Tibial nerve (tissue), 4 donors: ENCODE measurements around the gene ECEL1. TPM values are rescaled to one million over a fixed set of nuclear protein-coding genes. Genes with fewer than 3 reads are reported as not detected.

Source experiments
- DNase-seq, 2 donors: peaks; one replicate each; pipeline ENCODE4 v3.0.0-alpha.2; 2019; ENCODE audit warnings: low spot score in 2 of 2
- H3K27ac ChIP-seq, 4 donors: fragments of 200-600 bp; sonication (generic) in 3 of 4; one replicate each; pipeline ENCODE4 v1.5.1; 2017 to 2019; ENCODE audit warnings: mild to moderate bottlenecking in 1 of 4
- H3K27me3 ChIP-seq, 2 donors: fragments of 200-600 bp; sonication (generic) in 1 of 2; one replicate each; pipeline versions ENCODE4 v1.5.1 to v1.6.0; 2017 to 2019
- H3K36me3 ChIP-seq, 3 donors: fragments of 200-600 bp; sonication (generic); one replicate each; pipeline ENCODE4 v1.5.1; 2018 to 2019
- H3K4me1 ChIP-seq, 4 donors: fragments of 200-600 bp; sonication (generic) in 3 of 4; one replicate each; pipeline ENCODE4 v1.5.1; 2017 to 2019
- H3K4me3 ChIP-seq, 4 donors: fragments of 200-600 bp; sonication (generic) in 3 of 4; one replicate each; pipeline ENCODE4 v1.5.1; 2017 to 2019; ENCODE audit warnings: mild to moderate bottlenecking in 1 of 4, moderate library complexity in 1 of 4
- H3K9me3 ChIP-seq, 4 donors: fragments of 200-600 bp; sonication (generic) in 3 of 4; one replicate each; pipeline ENCODE4 v1.5.1; 2017 to 2019
- CTCF ChIP-seq, 5 experiments: fragments of 200-600 bp in 3 of 5; fragments of 450-650 bp in 2 of 5; sonication (generic) in 3 of 5; IDR thresholded peaks; one replicate each; pipeline ENCODE4 v1.5.1; 2016 to 2019; ENCODE audit warnings: antibody characterized with exemption in 5 of 5, mild to moderate bottlenecking in 3 of 5, moderate library complexity in 2 of 5
- EP300 ChIP-seq, 2 donors: sonication (generic); formaldehyde crosslinking; IDR thresholded peaks; one replicate each; pipeline ENCODE4 v1.6.1; 2017; ENCODE audit warnings: antibody characterized with exemption in 2 of 2, mild to moderate bottlenecking in 1 of 2
- POLR2A ChIP-seq, 2 donors: fragments of 450-650 bp; IDR thresholded peaks; one replicate each; pipeline ENCODE4 v1.6.1; 2017; ENCODE audit warnings: antibody characterized with exemption in 2 of 2, mild to moderate bottlenecking in 2 of 2, moderate library complexity in 2 of 2
- WGBS, 2 donors: methylation state at CpG; one replicate each; pipeline ENCODE4 v1.1.5; 2018; 5-methylcytosine and 5-hydroxymethylcytosine counted together
- total RNA-seq, 4 donors: library from RNA; depleted of rRNA; stranded (reverse); fragments of >200 nt; gene quantifications; one replicate each; pipeline ENCODE4 v1.1.0, GENCODE V29; 2016

The ECEL1 gene
- total RNA-seq, 4 donors from 2014 or later = 1.0 to 7.3 (median 1.8) TPM; not detected in 1

- H3K27ac ChIP-seq = no peak overlapping the region
- DNase-seq = no peak
- H3K9me3 ChIP-seq = no peaks in the 10 kb centered on the region
- 68 to 75% methylated on average over 10 of the region's 11 CpGs for WGBS, 2 donors
- H3K36me3 ChIP-seq = no peaks in the 10 kb centered on the region
- H3K4me3 ChIP-seq = no peak overlapping the region
- peaks cover 0 to 56% of the 10 kb centered on the region in 2 donors for H3K27me3 ChIP-seq
- peaks cover 0 to 15% (median 2%) of the 10 kb centered on the region in 4 donors for H3K4me1 ChIP-seq
- TF ChIP-seq CTCF (IDR thresholded peaks at IDR 0.05) (no peak), POLR2A (IDR thresholded peaks at IDR 0.05) (no peak), EP300 (IDR thresholded peaks at IDR 0.05) (no peak)
Measured at GRCh38 chr2:232528746-232529460, 41.3 kb upstream of the ECEL1 start.

- no peak for DNase-seq
- no peak overlapping the region for H3K27ac ChIP-seq
- TF ChIP-seq EP300 (IDR thresholded peaks at IDR 0.05) (no peak), CTCF (IDR thresholded peaks at IDR 0.05) (no peak), POLR2A (IDR thresholded peaks at IDR 0.05) (no peak)
- 66 to 76% methylated on average over 6 of the region's 6 CpGs for WGBS, 2 donors
- H3K36me3 ChIP-seq = no peaks in the 10 kb centered on the region
- H3K4me1 ChIP-seq = peaks cover 0 to 25% (median 4%) of the 10 kb centered on the region in 4 donors
- no peak overlapping the region for H3K4me3 ChIP-seq
- no peaks in the 10 kb centered on the region for H3K9me3 ChIP-seq
- peaks cover 0 to 59% of the 10 kb centered on the region in 2 donors for H3K27me3 ChIP-seq
Measured at GRCh38 chr2:232527905-232528470, 40.4 kb upstream of the ECEL1 start.

- Histone ChIP-seq H3K27me3 (peaks cover 0 to 74% of the 10 kb centered on the region in 2 donors), H3K9me3 (no peaks in the 10 kb centered on the region), H3K4me3 (no peak overlapping the region), H3K4me1 (peaks cover 0 to 40% (median 10%) of the 10 kb centered on the region in 4 donors), H3K27ac (no peak overlapping the region), H3K36me3 (no peaks in the 10 kb centered on the region)
- TF ChIP-seq POLR2A (IDR thresholded peaks at IDR 0.05) (no peak), CTCF (IDR thresholded peaks at IDR 0.05) (no peak), EP300 (IDR thresholded peaks at IDR 0.05) (no peak)
- no peak for DNase-seq
- 51 to 69% methylated on average over 13 of the region's 13 CpGs for WGBS, 2 donors
Measured at GRCh38 chr2:232526372-232526941, 38.8 kb upstream of the ECEL1 start.

- 7 to 29% methylated on average over 11 to 14 of the region's 18 CpGs for WGBS, 2 donors
- no peak for DNase-seq
- Histone ChIP-seq H3K27me3 (peaks cover 0 to 77% of the 10 kb centered on the region in 2 donors), H3K4me1 (peaks cover 0 to 40% (median 10%) of the 10 kb centered on the region in 4 donors), H3K27ac (no peak within 1 kb of the TSS), H3K9me3 (no peaks in the 10 kb centered on the region), H3K4me3 (no peak within 1 kb of the TSS), H3K36me3 (no peaks in the 10 kb centered on the region)
- TF ChIP-seq CTCF (IDR thresholded peaks at IDR 0.05) (no peak), POLR2A (IDR thresholded peaks at IDR 0.05) (no peak), EP300 (IDR thresholded peaks at IDR 0.05) (no peak)
Measured at GRCh38 chr2:232525791-232526371, 38.2 kb upstream of the ECEL1 start, which contains the start of gene CHRND. Gene CHRND, plus strand, starts transcription at chr2:232526160. Its CDS starts 56 bp downstream, at chr2:232526216.
